GM10248 (cell line): ENCODE data around the gene HLA-B.
"Not testable (repeated sequence)": the region's sequence is repeated elsewhere in the genome, so short reads cannot be mapped to it uniquely, and the experiment has no call there.

ENCODE experiments used
- CTCF ChIA-PET: fragments of 300-600 bp; sonication (Branson Sonifier 250); formaldehyde crosslinking; extraction: SDS; loops from one replicate; lab custom pipeline; 2021; ENCODE audit warnings: antibody characterized with exemption; lab: Yijun Ruan, JAX
- POLR2A ChIA-PET: fragments of 350-650 bp; sonication (Branson Sonifier 250); formaldehyde crosslinking; extraction: SDS; loops from one replicate; lab custom pipeline; 2020; ENCODE audit warnings: antibody characterized with exemption; lab: Yijun Ruan, JAX
- DNase-seq: peaks from one replicate; pipeline ENCODE4 v3.0.0; 2012; ENCODE audit errors: extremely low spot score
- CTCF ChIP-seq: IDR thresholded peaks from 2 replicates; pipeline ENCODE4 v1.5.1; 2012; ENCODE audit warnings: mild to moderate bottlenecking, low read depth; ENCODE audit errors: extremely low read depth, missing control alignments, control extremely low read depth

HLA-B gene

GRCh38 chr6:31375699-31376098 lies 18.7 kb upstream of the HLA-B start:
- ChIA-PET POLR2A (no interaction called here), CTCF (interaction anchor here (1.0 to 3.4 kb wide), 6 partner anchors 10 to 600 kb away, joined by 3 to 25 read pairs (median 10); partner anchors contain the start of gene PSORS1C2)
- no peak for DNase-seq
- TF ChIP-seq CTCF, result no peak

- POLR2A ChIA-PET, CTCF ChIA-PET: not testable (repeated sequence)
Measured at GRCh38 chr6:31374118-31374517, 17.1 kb upstream of the HLA-B start.

GRCh38 chr6:31368461-31368860 lies 11.5 kb upstream of the HLA-B start:
- ChIA-PET POLR2A (no interaction called here), CTCF (interaction anchor here (0.7 to 3.4 kb wide), 10 partner anchors 9 to 240 kb away, joined by 3 to 28 read pairs (median 10); partner anchors contain the start of genes CCHCR1 and TCF19)
- DNase-seq, result no peak
- no peak for TF ChIP-seq CTCF

More at GRCh38 chr6:31374118-31374517, 17.1 kb upstream of the HLA-B start:
- not testable (repeated sequence) for DNase-seq

GRCh38 chr6:31366693-31367470 lies 9.9 kb upstream of the HLA-B start:
- TF ChIP-seq CTCF, result peak; percentile 92
- peak; percentile 82 for DNase-seq
- ChIA-PET CTCF (interaction anchor here (0.6 to 4.8 kb wide), 60 partner anchors 9 to 287 kb away, joined by 3 to 82 read pairs (median 5); partner anchors contain the start of genes CCHCR1, HLA-B, PSORS1C2 and TCF19), POLR2A (interaction anchor here (0.6 to 1.6 kb wide), 6 partner anchors 16 to 170 kb away, joined by 3 to 6 read pairs (median 4); no protein-coding TSS in a partner anchor)

- no peak for DNase-seq
- TF ChIP-seq CTCF, result no peak
- ChIA-PET CTCF (interaction anchor here (0.9 to 4.8 kb wide), 36 partner anchors 8 to 286 kb away, joined by 3 to 82 read pairs (median 6); partner anchors contain the start of genes CCHCR1, HLA-B, PSORS1C2 and TCF19), POLR2A (interaction anchor here (0.6 to 1.4 kb wide), 2 partner anchors 159 to 169 kb away, joined by 4 to 6 read pairs; no protein-coding TSS in a partner anchor)
Measured at GRCh38 chr6:31365864-31366263, 8.9 kb upstream of the HLA-B start.

- POLR2A ChIA-PET, result no interaction called here
- DNase-seq, result no peak
- TF ChIP-seq CTCF, result no peak
- CTCF ChIA-PET, result interaction anchor here (1.1 to 4.8 kb wide), 4 partner anchors 12 to 166 kb away, joined by 3 to 82 read pairs (median 14); no protein-coding TSS in a partner anchor
Measured at GRCh38 chr6:31363811-31364210, 6.8 kb upstream of the HLA-B start.
